Measurements from ENCODE around the gene NUAK1.

NUAK1 gene

DNA sequence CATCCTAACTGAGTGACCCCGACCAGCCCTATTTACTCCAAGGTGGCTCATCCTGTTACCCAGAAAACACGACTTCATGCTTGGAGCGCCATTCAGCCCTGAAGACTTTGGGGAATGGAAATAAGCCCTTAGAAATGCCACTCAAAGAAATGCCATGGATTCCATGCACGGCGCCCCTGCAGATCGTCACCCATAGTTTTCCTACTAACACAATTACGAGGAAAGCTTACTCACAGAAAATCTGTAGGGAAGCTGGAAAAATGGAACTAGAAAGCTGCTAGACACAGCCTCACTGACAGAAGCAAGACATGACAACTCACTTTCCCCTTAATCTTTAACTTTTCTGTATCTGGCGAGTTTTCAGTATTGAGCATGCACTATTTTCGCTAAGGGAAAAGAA is 19.5 kb downstream of the NUAK1 start:
- in situ Hi-C loops (cut with HindIII; ENCODE audit: low sequenced_read_pairs), result no loop called here
- no peak for TF ChIP-seq CTCF (IDR thresholded peaks at IDR 0.05; ENCODE audit: low read depth, low read length)
- DNase-seq (ENCODE audit: low read depth, low spot score), result no peak
- no peak overlapping the region for H3K4me3 ChIP-seq (ENCODE audit: low read depth, low read length)

GRCh38 chr12:106118381-106119130 is 20.2 kb downstream of the NUAK1 start:
- H3K4me3 ChIP-seq (ENCODE audit: low read depth, low read length), result no peak overlapping the region
- DNase-seq (ENCODE audit: low read depth, low spot score), result no peak
- in situ Hi-C loops (cut with HindIII; ENCODE audit: low sequenced_read_pairs), result no loop called here
- no peak for TF ChIP-seq CTCF (IDR thresholded peaks at IDR 0.05; ENCODE audit: low read depth, low read length)

DNA sequence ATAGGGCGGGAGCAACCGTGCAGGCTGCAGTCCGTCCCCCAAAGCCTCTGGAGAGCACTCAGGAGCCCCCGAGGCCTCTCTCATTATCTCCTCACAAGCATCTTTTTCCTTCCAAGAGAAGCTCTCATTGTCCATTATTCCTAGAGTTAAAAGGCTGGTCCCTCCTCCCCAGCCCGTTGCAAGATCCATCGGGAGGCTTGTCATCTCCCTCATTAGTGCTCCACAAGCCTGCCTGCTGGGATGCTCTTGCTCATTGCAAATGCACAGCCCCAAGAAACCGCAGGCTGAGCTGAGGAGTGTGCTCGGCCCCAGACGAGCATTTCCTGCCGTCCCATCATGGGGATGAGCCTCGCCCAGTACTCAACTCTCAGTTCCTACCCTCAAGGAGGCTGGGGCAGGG is 23.3 kb downstream of the NUAK1 start:
- peak; percentile 43 for DNase-seq (ENCODE audit: low read depth, low spot score)
- H3K4me3 ChIP-seq (ENCODE audit: low read depth, low read length), result no peak overlapping the region
- in situ Hi-C loops (cut with HindIII; ENCODE audit: low sequenced_read_pairs), result no loop called here
- TF ChIP-seq CTCF (IDR thresholded peaks at IDR 0.05; ENCODE audit: low read depth, low read length), result no peak

GRCh38 chr12:106114447-106115068 is 24.2 kb downstream of the NUAK1 start:
- no peak overlapping the region for H3K4me3 ChIP-seq (ENCODE audit: low read depth, low read length)
- no peak for DNase-seq (ENCODE audit: low read depth, low spot score)
- TF ChIP-seq CTCF (IDR thresholded peaks at IDR 0.05; ENCODE audit: low read depth, low read length), result no peak
- in situ Hi-C loops (cut with HindIII; ENCODE audit: low sequenced_read_pairs), result no loop called here

GRCh38 chr12:106113824-106114446 is 24.8 kb downstream of the NUAK1 start:
- no peak for TF ChIP-seq CTCF (IDR thresholded peaks at IDR 0.05; ENCODE audit: low read depth, low read length)
- no peak for DNase-seq (ENCODE audit: low read depth, low spot score)
- no peak overlapping the region for H3K4me3 ChIP-seq (ENCODE audit: low read depth, low read length)
- in situ Hi-C loops (cut with HindIII; ENCODE audit: low sequenced_read_pairs), result no loop called here

- no peak for DNase-seq (ENCODE audit: low read depth, low spot score)
- no peak overlapping the region for H3K4me3 ChIP-seq (ENCODE audit: low read depth, low read length)
- no peak for TF ChIP-seq CTCF (IDR thresholded peaks at IDR 0.05; ENCODE audit: low read depth, low read length)
- in situ Hi-C loops (cut with HindIII; ENCODE audit: low sequenced_read_pairs), result no loop called here
Observed at GRCh38 chr12:106113446-106113823, 25.3 kb downstream of the NUAK1 start.
